ENCODE data around the gene HNRNPU.

HNRNPU gene

GRCh38 chr1:244863491-244864252 lies 671 bp downstream of the HNRNPU start:
- in situ Hi-C loops (cut with MboI; ENCODE audit: low sequenced_read_pairs): no loop called here

- in situ Hi-C loops (cut with MboI; ENCODE audit: low sequenced_read_pairs): no loop called here
Measured at GRCh38 chr1:244862699-244863490, 1.4 kb downstream of the HNRNPU start.

GRCh38 chr1:244862354-244862698 lies 2.0 kb downstream of the HNRNPU start:
- in situ Hi-C loops (cut with MboI; ENCODE audit: low sequenced_read_pairs): no loop called here

- in situ Hi-C loops (cut with MboI; ENCODE audit: low sequenced_read_pairs): no loop called here
Measured at GRCh38 chr1:244861683-244862082, 2.7 kb downstream of the HNRNPU start.

DNA sequence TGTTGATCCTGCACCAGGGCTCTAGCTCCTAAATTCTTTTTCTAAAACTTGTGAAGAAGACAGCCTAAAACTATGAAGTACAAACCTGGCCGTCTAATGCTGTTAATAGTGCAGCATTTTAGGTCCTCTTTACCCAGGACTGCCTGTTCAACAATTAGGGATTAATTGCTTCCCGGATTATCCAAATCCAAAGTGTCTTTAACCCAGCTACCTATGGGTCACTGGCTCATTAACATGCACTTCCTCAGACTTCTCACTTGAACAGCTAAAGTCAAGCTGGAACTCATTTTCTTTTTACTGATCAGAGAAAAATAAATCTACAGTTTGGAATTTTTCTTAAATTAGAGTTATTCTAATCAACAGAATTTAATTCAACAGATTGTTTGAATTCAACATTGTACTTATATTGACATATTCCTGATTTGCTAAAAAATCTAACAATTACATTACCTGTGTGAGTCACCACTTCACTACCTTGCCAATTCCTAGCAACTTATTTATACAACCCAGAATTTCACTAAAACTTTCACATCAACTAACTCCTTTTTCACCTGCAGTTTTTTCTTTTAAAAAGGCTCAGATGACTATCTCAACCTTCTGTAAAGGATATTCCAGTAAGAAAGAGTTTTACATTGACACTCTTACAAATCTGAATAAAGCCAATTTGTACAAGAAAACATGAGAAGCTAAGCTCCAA lies 3.3 kb downstream of the HNRNPU start:
- in situ Hi-C loops (cut with MboI; ENCODE audit: low sequenced_read_pairs): no loop called here

- in situ Hi-C loops (cut with MboI; ENCODE audit: low sequenced_read_pairs): no loop called here
Measured at GRCh38 chr1:244860078-244860477, 4.3 kb downstream of the HNRNPU start.

- in situ Hi-C loops (cut with MboI; ENCODE audit: low sequenced_read_pairs): loop anchor here (10.0 kb wide), 1 partner anchor 106 kb away; a partner anchor contains a TSS
Measured at GRCh38 chr1:244858357-244858756, 6.0 kb downstream of the HNRNPU start.

DNA sequence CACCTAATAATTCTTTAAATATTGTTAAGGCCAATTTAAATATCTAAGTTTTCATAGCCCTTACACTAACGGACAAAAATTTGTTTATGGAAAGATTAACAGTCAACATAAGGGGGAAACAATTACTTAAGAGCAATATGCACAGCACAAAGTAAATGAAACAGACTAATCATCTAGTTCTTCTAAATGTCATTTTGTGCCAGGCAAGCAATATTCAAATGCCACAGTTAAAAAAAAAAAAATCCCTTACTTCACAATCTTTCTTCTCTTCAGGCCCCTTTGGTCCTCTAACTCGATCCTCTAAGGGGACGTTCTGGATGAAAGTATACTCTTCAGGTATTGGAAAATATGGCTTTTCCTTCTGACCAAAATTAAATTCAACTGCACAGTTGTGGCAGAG lies 6.6 kb downstream of the HNRNPU start:
- in situ Hi-C loops (cut with MboI; ENCODE audit: low sequenced_read_pairs): loop anchor here (10.0 kb wide), 1 partner anchor 107 kb away; a partner anchor contains a TSS

DNA sequence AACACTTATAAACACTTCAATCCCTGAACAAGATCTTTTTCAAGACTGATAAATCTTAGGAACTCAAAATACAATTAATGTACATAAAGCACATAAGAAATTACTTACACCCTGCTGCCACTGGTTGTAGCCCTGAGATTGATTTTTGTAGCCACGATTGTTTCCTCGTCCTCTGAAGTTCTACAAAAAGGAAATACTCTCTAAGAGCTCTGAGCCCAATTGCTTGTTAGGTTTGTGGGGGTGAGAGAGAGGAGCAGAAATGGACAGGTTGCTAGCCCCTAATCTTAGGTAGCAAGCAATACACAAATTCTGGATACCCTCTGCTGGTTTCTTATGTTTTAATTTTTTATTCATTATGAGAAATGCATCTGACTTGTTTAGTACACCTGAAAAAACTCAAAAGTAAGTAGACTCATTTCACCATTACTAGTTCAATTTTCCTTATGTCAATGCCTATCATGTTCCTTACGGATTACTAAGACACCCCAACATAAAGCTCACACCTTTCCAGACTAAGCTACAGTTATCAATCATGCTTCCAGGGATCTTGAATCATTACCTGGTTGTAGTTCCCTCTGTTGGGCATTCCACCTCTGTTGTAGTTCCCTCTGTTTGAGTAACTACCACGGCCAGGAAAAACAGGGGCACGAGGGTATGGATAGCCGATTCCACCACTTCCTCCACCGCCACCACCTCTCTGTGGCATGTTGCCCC lies 9.3 kb downstream of the HNRNPU start:
- in situ Hi-C loops (cut with MboI; ENCODE audit: low sequenced_read_pairs): loop anchor here (10.0 kb wide), 1 partner anchor 110 kb away; a partner anchor contains a TSS

DNA sequence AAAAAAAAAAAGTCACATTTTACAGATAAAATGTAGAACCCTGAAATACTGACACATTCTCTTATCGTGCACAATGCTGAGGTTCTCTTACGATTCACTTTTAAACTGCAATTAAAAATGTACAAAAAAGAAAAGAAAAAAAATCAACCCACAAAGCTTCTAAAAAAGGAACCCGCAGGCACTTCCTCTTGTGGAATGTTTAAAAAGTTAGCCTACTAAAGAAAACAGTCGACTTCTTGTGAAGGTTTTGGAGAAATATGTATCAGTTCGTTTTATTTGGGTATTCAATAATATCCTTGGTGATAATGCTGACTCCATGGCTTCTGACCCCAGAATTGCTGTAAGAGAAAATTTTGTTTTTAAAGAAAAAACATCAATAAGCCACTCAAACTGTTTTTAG lies 10.2 kb downstream of the HNRNPU start:
- in situ Hi-C loops (cut with MboI; ENCODE audit: low sequenced_read_pairs): loop anchor here (10.0 kb wide), 1 partner anchor 111 kb away; a partner anchor contains a TSS

DNA sequence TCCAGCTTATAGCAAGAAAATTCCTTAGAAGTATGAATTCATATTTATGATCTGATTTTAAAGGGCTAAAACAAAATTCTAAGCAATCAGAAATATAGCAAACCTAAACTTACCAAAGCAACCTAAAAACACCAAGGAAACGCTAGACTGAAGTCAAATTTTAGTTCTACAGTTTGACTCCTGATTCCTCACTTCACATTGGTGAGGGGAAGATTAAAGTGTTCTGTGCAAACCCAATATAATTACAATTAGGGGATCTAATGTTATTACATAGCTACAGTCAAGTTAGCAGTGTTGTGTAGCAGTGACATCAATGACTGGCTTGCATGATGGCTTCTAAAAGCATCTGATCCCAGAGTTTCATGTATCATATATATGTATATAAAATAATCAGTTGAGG lies 11.6 kb downstream of the HNRNPU start:
- in situ Hi-C loops (cut with MboI; ENCODE audit: low sequenced_read_pairs): loop anchor here (10.0 kb wide), 1 partner anchor 112 kb away; a partner anchor contains a TSS

GRCh38 chr1:244851546-244852231 lies 12.7 kb downstream of the HNRNPU start:
- in situ Hi-C loops (cut with MboI; ENCODE audit: low sequenced_read_pairs): loop anchor here (10.0 kb wide), 1 partner anchor 113 kb away; a partner anchor contains a TSS

- in situ Hi-C loops (cut with MboI; ENCODE audit: low sequenced_read_pairs): loop anchor here (10.0 kb wide), 1 partner anchor 114 kb away; a partner anchor contains a TSS
Measured at GRCh38 chr1:244850896-244851295, 13.4 kb downstream of the HNRNPU start.

GRCh38 chr1:244850099-244850852 lies 14.1 kb downstream of the HNRNPU start:
- in situ Hi-C loops (cut with MboI; ENCODE audit: low sequenced_read_pairs): loop anchor here (10.0 kb wide), 1 partner anchor 115 kb away; a partner anchor contains a TSS

DNA sequence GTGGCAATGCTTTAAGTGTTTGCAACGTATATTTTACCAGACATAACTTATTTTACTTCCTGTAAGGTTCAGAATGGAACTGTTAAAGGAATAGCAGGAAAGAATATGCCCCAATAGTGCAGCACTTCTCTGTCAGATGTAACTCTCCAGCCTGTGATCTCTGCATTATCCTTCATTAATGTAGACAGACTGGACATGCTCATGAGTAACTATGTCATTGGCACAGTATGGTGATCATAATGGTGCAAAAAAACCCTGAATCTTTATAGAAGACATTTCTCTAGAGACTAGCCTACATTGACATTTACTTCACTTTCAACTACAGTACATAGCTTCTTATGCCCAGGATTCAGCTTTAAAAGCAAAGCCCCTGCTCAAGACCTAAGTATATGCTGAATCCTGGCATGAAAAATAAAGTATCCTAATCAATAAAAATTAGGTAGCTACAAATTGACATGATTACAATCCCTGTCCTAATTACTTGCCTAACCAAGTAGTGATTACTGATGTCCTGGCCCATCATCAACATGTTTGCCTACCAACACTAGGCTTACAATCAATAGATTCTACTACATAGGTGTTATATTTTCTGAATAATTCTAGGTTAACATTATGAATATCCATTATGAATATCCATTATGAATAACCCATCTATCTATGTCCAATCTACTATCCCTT lies 15.0 kb downstream of the HNRNPU start:
- in situ Hi-C loops (cut with MboI; ENCODE audit: low sequenced_read_pairs): no loop called here

- in situ Hi-C loops (cut with MboI; ENCODE audit: low sequenced_read_pairs): no loop called here
Measured at GRCh38 chr1:244846653-244847052, 17.7 kb downstream of the HNRNPU start.

DNA sequence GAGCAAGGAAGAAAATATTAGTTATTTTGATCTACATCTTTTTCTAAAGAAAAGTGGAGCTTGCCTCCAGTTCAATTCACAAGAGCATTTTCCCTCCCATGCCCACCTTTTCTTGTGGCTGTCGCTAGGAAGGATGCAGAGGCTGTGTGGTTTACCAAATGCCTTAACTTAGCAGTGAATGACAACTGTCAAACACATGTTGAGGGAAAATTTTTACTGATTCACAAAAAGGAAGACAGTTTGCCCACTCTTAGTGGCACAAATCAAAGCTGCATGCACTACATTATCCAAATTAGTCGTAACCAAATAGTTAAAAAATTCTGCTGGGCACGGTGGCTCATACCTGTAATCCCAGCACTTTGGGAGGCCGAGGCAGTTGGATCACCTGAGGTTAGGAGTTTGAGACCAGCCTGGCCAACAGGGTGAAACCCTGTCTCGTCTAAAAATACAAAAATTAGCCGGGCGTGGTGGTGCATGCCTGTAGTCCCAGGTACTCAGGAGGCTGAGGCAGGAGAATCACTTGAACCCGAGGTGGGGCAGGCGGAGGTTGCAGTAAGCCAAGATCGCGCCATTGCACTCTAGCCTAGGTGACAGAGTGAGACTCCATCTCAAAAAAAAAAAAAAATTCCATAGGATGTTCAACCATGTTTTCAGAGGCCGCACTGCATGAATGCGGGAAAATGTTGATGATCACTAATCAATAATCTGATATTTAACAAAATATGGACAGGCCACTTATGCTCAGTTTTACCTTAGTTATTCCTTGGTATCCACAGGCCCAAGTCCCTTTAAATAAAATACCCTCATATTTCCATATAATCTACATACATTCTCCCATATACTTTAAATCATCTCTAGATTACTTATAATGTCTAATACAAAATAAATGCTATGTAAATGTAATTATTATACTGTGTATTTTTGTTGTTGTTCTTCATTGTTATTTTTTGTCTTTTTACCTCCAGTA lies 19.9 kb downstream of the HNRNPU start:
- in situ Hi-C loops (cut with MboI; ENCODE audit: low sequenced_read_pairs): no loop called here
